Activated CD4-positive, alpha-beta T cell treated with anti-CD3 and anti-CD28 coated beads for 24 hours (primary cell): Measurements from ENCODE around the gene NTN3.
"Not testable (repeated sequence)": the region's sequence is repeated elsewhere in the genome, so short reads cannot be mapped to it uniquely, and the experiment has no call there.

Experiments
- DNase-seq, 2 donors: peaks; one replicate each; pipeline ENCODE4 v3.0.0-alpha.2; 2020; ENCODE audit warnings: low read depth in 2 of 2

The NTN3 gene

DNA sequence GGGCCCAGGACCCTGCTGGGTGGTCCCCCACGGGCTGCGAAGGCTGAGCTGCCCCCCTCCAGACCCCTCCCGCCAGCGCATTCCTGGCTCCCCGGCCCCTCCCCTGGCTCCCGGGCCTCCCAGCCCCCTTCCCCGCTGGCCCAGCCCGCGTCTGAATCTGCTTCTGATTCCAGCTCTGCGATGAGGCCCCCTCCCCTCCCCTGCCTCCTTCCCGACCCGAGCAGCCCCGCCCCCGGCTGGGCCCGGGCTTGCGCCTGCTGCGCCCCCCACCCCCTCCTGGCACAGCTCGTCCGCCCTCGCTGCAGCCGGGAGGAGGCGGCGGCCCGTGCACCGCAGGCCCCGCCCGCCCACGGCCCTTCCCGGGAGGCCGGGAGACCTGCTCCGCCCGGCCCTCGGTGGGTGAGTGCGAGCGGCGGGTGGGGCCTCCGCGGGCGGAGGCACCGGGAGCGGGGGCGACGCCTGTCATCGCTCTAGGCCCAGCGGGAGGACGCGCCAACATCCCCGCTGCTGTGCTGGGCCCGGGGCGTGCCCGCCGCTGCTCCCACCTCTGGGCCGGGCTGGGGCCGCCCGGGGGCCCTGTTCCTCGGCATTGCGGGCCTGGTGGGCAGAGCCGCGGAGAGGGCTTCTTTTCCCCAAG, at the start of gene NTN3:
Gene NTN3 (plus strand): TSS at position 282 of the 637 bp plus-strand sequence. CDS start 405 bp downstream, outside the sequence.
- no peak for DNase-seq

GRCh38 chr16:2422123-2422867, 48.8 kb upstream of the NTN3 start:
- DNase-seq = no peak

GRCh38 chr16:2424061-2425007, 46.8 kb upstream of the NTN3 start:
- no peak for DNase-seq

DNA sequence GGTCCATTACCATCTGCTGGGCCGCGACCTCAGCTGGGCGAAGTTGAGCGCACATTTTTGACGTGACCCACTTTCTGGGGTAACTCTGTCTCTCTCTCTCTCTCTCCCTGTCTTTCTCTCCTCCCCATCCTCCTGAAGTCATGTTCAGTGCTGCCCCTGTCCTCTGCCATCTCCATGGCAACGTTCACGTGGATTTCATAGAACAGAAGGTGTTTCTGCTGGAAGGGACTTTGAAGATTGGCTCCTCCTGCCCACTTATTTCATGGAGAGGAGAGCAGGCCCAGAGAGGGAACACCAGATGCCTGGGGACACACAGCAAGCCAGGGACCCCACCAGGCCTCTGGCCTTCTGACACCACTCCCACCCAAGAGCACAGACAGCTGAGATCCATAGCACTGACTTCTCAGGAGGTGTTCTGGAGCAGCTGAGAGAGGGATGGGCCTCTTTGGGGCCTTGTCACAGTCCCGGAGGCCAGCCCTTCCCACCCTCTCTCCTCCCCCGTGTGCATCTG, 46.0 kb upstream of the NTN3 start:
- no peak for DNase-seq

GRCh38 chr16:2425825-2426430, 45.2 kb upstream of the NTN3 start:
- no peak for DNase-seq

DNA sequence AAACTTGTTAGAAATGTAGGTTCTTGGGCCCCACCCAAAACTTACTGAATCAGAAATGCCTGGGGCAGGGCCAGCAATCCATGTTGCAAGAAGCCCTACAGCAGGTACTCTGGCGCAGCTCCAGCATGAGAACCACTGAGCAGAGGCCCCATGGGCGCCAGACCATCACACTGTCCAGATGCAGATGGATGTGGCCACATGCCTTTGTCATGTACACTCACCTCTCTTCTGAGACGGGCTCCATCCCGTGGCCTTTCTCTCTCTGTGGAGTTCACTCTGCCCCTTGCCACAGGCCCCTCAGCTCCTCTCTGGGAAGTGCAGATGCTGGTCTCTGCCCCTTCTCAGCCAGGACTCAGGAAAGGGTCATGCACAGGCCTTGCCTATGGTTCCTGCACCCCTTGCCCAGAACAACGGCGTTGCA, 44.1 kb upstream of the NTN3 start:
- no peak for DNase-seq

- DNase-seq = no peak
These were observed 43.6 kb upstream of the NTN3 start for GRCh38 chr16:2427526-2427925.

DNA sequence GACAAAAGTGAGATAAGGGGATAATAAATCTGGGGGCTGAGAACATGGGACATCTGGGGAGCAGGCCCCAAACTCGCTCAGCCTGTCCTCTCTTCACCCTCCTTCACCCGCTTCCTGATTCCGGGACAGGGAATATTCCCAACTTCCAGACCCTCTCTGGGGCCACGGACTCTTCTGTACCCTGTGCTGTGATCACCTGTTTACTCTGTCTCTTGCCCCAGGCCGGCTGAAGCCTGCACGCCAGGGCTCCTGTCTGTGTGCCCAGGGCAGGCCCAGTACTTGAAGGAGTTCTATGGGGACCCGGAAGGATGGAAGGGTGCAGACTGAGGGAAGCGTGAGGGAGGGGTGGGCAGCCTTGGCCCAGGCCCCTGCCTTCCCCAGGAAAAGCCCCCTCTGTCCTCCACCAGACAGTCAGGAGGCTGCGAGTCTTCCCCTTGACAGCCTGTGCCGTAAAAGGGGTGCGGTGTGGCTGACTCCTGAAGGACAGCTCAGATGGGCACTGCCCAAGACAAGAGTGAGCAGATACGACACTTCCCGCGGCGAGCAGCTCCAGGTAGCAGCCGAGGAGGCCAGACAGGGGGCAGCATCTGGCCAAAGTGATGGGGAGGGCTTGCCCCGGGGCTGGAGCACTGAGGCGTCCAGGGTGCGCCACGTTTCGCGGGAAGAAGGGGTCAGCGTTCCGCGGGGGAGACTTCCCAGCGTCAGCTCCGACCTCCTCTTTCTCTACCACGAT, 42.9 kb upstream of the NTN3 start:
- no peak for DNase-seq

DNA sequence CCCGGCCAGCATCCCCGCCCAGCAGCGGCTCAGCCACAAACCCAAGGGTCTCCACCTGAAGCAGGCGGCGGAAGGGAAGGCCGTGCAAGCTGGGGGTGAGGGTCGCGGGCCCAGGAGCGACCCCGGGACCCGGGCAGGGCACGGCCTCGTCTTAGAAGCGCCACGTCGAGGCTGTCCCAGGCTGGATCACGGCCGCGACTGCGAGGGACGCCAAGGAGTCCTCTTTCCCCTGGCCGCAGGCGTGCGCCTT, 42.4 kb upstream of the NTN3 start:
- no peak for DNase-seq

DNA sequence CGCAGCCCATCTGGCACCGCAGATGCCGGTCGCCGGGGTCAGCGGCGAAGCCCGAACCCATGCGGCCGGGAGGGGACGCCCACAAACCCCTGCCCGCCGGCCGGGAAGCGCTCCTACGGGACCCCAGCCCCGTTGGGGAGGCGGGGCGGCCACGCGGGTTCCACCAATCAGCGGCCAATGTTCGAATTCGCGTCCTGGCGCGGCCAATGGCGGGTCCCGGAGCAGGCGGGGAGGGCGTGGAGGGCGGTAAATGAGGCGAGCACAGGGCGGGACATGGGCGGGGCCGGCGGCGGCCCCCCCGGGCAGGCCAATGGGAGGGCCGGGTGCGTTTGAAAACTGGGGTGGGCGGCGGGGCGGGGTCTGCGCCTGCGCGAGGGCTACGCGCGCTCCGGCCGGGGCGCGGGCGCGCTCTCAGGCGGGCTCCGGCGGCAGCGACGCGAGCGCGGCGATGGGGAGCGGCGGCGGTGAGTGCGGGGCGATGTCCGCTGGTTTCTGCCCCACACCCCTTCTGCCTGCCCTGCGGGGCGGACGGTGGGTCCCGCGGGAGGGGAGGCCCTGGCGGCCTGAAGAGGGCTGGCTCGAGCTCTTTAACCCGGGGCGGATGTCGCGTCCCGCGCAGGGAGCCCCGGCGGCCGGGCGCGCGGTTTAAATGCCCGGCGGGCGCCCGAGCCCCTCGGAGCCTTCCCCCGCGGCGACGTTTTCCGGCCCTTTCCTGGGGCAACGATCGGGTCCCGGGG, 41.9 kb upstream of the NTN3 start, which contains the start of gene CCNF:
Gene CCNF (plus strand): TSS at position 414 of the 737 bp plus-strand sequence. CDS start 35 bp downstream, at position 449.
- DNase-seq = peak; percentile 97

GRCh38 chr16:2429771-2430663, 41.1 kb upstream of the NTN3 start:
- no peak for DNase-seq

GRCh38 chr16:2432286-2432685, 38.8 kb upstream of the NTN3 start:
- no peak for DNase-seq

- no peak for DNase-seq
These were observed 38.1 kb upstream of the NTN3 start for GRCh38 chr16:2432801-2433505.

- not testable (repeated sequence) for DNase-seq
These were observed 35.9 kb upstream of the NTN3 start for GRCh38 chr16:2435236-2435635.

DNA sequence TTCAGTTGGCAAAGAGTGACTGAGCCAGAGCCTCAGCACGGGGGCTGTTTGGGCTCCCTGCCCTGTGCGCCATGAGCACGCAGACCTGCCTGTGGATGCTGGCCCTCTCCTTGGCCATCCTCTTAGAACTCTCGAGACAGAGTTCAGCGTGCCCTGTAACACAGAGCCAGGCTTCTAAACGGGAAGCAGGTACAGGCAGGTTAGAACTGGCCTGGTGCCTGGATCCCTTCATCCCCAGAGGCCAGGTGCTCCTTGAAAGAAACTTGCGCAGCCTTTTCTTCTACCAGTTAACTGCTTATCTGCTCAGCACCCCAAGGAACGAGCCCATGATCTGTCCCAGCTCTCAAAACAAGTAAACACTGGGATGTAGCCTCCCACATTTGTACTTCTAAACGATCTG, 35.0 kb upstream of the NTN3 start:
- DNase-seq = no peak

DNA sequence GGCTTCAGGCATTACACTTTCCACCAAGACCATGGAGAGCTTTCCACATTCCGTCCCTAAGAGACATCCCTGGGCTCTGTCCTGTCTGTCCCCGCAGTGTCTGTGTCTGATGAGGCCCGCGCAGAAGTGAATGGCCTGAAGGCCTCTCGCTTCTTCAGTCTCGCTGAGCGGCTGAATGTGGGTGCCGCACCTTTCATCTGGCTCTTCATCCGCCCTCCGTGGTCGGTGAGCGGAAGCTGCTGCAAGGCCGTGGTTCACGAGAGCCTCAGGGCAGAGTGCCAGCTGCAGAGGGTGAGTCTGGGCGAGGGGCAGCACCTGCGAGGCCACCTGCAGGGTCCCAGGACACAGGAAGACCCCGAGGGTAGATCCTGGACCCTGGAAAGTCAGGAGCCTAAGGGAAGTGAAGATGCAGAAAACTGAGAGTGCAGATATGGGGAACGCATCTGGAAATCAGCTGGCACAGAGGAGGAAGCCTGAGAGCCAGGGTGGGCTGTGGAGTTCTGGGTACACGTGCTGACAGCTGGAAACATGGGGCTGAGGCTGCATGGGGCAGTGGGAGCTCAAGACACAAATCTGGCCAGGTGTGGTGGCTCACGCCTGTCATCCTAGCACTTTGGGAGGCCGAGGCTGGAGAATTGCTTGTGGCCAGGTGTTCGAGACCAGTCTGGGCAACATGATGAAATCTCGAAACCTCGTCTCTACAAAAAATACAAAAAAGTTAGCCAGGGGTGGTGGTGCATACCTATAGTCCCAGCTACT, 33.9 kb upstream of the NTN3 start:
- DNase-seq = no peak

DNA sequence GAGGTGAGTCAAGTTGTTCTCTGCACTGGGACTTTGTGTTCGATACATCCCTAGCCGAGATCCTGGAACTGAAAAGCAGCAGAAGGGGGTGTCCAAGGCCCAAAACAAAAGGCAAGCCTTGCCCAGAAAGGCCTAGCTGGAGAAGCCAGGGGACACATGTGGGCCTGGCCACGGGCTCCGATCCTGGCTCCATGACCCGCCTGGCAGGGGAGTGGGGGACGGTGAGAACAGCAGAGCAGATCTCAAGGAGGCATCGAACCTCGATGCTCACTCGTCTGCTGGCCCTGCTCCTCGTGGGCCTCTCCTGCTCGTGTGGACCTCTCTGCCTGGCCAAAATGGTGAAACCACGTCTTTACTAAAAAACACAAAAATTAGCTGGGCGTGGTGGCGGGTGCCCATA, 33.0 kb upstream of the NTN3 start:
- DNase-seq = no peak

GRCh38 chr16:2439598-2439997, 31.5 kb upstream of the NTN3 start:
- no peak for DNase-seq
